ENCODE data around the gene VPS13D. TPM values are rescaled to one million over a fixed set of nuclear protein-coding genes. Genes with fewer than 3 reads are reported as not detected.

Gene VPS13D
- polyA plus RNA-seq, 3 donors, result 3.6 to 20.2 (median 5.1) TPM

GRCh38 chr1:12409681-12410080, 179.9 kb downstream of the VPS13D start:
- H3K4me3 ChIP-seq (replicated peaks in 1 of 3; ENCODE audit: low read depth in 2 of 3, low read length in 3 of 3), result no peak overlapping the region
- H3K27ac ChIP-seq (ENCODE audit: low read depth in 1 of 2, low read length in 2 of 2), result no peak overlapping the region
- no peak overlapping the region for H3K9ac ChIP-seq (ENCODE audit: insufficient read depth, low read length, poor library complexity, severe bottlenecking)
- TF ChIP-seq, protein P1, sequence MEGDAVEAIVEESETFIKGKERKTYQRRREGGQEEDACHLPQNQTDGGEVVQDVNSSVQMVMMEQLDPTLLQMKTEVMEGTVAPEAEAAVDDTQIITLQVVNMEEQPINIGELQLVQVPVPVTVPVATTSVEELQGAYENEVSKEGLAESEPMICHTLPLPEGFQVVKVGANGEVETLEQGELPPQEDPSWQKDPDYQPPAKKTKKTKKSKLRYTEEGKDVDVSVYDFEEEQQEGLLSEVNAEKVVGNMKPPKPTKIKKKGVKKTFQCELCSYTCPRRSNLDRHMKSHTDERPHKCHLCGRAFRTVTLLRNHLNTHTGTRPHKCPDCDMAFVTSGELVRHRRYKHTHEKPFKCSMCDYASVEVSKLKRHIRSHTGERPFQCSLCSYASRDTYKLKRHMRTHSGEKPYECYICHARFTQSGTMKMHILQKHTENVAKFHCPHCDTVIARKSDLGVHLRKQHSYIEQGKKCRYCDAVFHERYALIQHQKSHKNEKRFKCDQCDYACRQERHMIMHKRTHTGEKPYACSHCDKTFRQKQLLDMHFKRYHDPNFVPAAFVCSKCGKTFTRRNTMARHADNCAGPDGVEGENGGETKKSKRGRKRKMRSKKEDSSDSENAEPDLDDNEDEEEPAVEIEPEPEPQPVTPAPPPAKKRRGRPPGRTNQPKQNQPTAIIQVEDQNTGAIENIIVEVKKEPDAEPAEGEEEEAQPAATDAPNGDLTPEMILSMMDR (IDR thresholded peaks at IDR 0.05), result no peak
- Mint-ChIP-seq H3K27ac (no peak overlapping the region), H3K4me3 (no peak overlapping the region), H3K9me3 (peaks cover 5 to 12% (median 7%) of the 10 kb centered on the region in 7 donors), H3K27me3 (ENCODE audit: low read depth in 3 of 3) (no peaks in the 10 kb centered on the region), H3K36me3 (peaks cover 54 to 55% of the 10 kb centered on the region in 2 donors), H3K4me1 (peaks cover 30% of the 10 kb centered on the region)
- intact Hi-C loops (cut with micrococcal nuclease), result no loop called here
- no peak for DNase-seq
- no peak overlapping the region for H3K4me2 ChIP-seq (replicated peaks; ENCODE audit: extremely low read depth, low read length, poor library complexity, severe bottlenecking)
- H3K27me3 ChIP-seq (ENCODE audit: control insufficient read depth in 2 of 2, insufficient read depth in 2 of 2, low read length in 2 of 2), result no peaks in the 10 kb centered on the region
- no peaks in the 10 kb centered on the region for H4K20me1 ChIP-seq (ENCODE audit: insufficient read depth, low read length)
- H2AFZ ChIP-seq (ENCODE audit: insufficient read depth, low read depth, low read length, poor library complexity, severe bottlenecking), result no peak overlapping the region
- peaks cover 24 to 32% of the 10 kb centered on the region in 2 donors for H3K4me1 ChIP-seq (ENCODE audit: control insufficient read depth in 1 of 2, insufficient read depth in 2 of 2, low read length in 2 of 2)
- WGBS (ENCODE audit: insufficient coverage), result no CpG with 5 or more reads among the region's 2 CpGs
- no peaks in the 10 kb centered on the region for H3K79me2 ChIP-seq (ENCODE audit: insufficient read depth, low read length)
- H3K36me3 ChIP-seq (replicated peaks in 1 of 2; ENCODE audit: control insufficient read depth in 1 of 2, insufficient read depth in 2 of 2, low read length in 2 of 2), result peaks cover 17 to 58% of the 10 kb centered on the region in 2 donors
- peaks cover 0 to 8% of the 10 kb centered on the region in 2 donors for H3K9me3 ChIP-seq (replicated peaks in 1 of 2; ENCODE audit: control insufficient read depth in 1 of 2, insufficient read depth in 1 of 2, low read length in 2 of 2)

- Histone ChIP-seq H3K4me3 (replicated peaks in 1 of 3; ENCODE audit: low read depth in 2 of 3, low read length in 3 of 3) (no peak overlapping the region), H3K36me3 (replicated peaks in 1 of 2; ENCODE audit: control insufficient read depth in 1 of 2, insufficient read depth in 2 of 2, low read length in 2 of 2) (peaks cover 10 to 51% of the 10 kb centered on the region in 2 donors), H3K9ac (ENCODE audit: insufficient read depth, low read length, poor library complexity, severe bottlenecking) (no peak overlapping the region), H3K27ac (ENCODE audit: low read depth in 1 of 2, low read length in 2 of 2) (no peak overlapping the region), H4K20me1 (ENCODE audit: insufficient read depth, low read length) (no peaks in the 10 kb centered on the region), H3K4me1 (ENCODE audit: control insufficient read depth in 1 of 2, insufficient read depth in 2 of 2, low read length in 2 of 2) (peaks cover 20 to 31% of the 10 kb centered on the region in 2 donors), H3K9me3 (replicated peaks in 1 of 2; ENCODE audit: control insufficient read depth in 1 of 2, insufficient read depth in 1 of 2, low read length in 2 of 2) (peaks cover 0 to 8% of the 10 kb centered on the region in 2 donors), H3K79me2 (ENCODE audit: insufficient read depth, low read length) (no peaks in the 10 kb centered on the region), H3K4me2 (replicated peaks; ENCODE audit: extremely low read depth, low read length, poor library complexity, severe bottlenecking) (no peak overlapping the region), H3K27me3 (ENCODE audit: control insufficient read depth in 2 of 2, insufficient read depth in 2 of 2, low read length in 2 of 2) (no peaks in the 10 kb centered on the region), H2AFZ (ENCODE audit: insufficient read depth, low read depth, low read length, poor library complexity, severe bottlenecking) (no peak overlapping the region)
- TF ChIP-seq, protein P1 (IDR thresholded peaks at IDR 0.05), result no peak
- no peak for DNase-seq
- no peaks in the 10 kb centered on the region for H3K27me3 Mint-ChIP-seq (ENCODE audit: low read depth in 3 of 3)
- no peak overlapping the region for H3K27ac Mint-ChIP-seq
- peaks cover 50% of the 10 kb centered on the region in 2 donors for H3K36me3 Mint-ChIP-seq
- H3K4me1 Mint-ChIP-seq, result peaks cover 32% of the 10 kb centered on the region
- peaks cover 5 to 10% (median 7%) of the 10 kb centered on the region in 7 donors for H3K9me3 Mint-ChIP-seq
- intact Hi-C loops (cut with micrococcal nuclease), result no loop called here
- no peak overlapping the region for H3K4me3 Mint-ChIP-seq
Measured at GRCh38 chr1:12410351-12410750, 180.5 kb downstream of the VPS13D start.

Data from CD14-positive monocyte (primary cell).